NCI-H460 (cell line): ENCODE results near the gene HOMER2. TPM values are rescaled to one million over a fixed set of nuclear protein-coding genes. Genes with fewer than 3 reads are reported as not detected.
"Not testable (repeated sequence)": the region's sequence is repeated elsewhere in the genome, so short reads cannot be mapped to it uniquely, and the experiment has no call there.

Source experiments
- DNase-seq: peaks from one replicate; pipeline ENCODE4 v3.0.0-alpha.2; 2016; ENCODE audit warnings: low read depth; ENCODE audit errors: extremely low read depth
- polyA plus RNA-seq: library from polyadenylated mRNA; depleted of rRNA; stranded (reverse); fragments of >200 nt; gene quantifications from 2 replicates; pipeline ENCODE4 v1.2.3, GENCODE V29; 2014; cell fraction: nucleus; rRNA removed
- total RNA-seq: library from RNA; depleted of rRNA; stranded (reverse); fragments of >200 nt; shearing (Covaris generic); gene quantifications from 2 replicates; pipeline ENCODE4 v1.2.3, GENCODE V29; 2014; rRNA removed

Gene HOMER2
- total RNA-seq, result 16.9 and 18.5 TPM in 2 replicates
- polyA plus RNA-seq, result 16.9 and 23.6 TPM in 2 replicates

GRCh38 chr15:82952158-82953081 lies at the start of gene HOMER2:
TSS of gene HOMER2 (minus strand) at chr15:82952720. CDS start at chr15:82952535, 185 bp downstream.
- no peak for DNase-seq

- DNase-seq, result not testable (repeated sequence)
Measured at GRCh38 chr15:83000672-83001031, 48.1 kb upstream of the HOMER2 start.

GRCh38 chr15:82999905-83000671 lies 47.6 kb upstream of the HOMER2 start:
- DNase-seq, result peak; percentile 41

- DNase-seq, result no peak
Measured at GRCh38 chr15:82999426-82999825, 46.9 kb upstream of the HOMER2 start.

- DNase-seq, result no peak
Measured at GRCh38 chr15:82995938-82996337, 43.4 kb upstream of the HOMER2 start.

GRCh38 chr15:82995076-82995475 lies 42.6 kb upstream of the HOMER2 start:
- no peak for DNase-seq

- DNase-seq, result no peak
Measured at GRCh38 chr15:82993144-82993543, 40.6 kb upstream of the HOMER2 start.

- no peak for DNase-seq
Measured at GRCh38 chr15:82992436-82992998, 40.0 kb upstream of the HOMER2 start.

- peak; percentile 5 for DNase-seq
Measured at GRCh38 chr15:82986442-82986780, 33.9 kb upstream of the HOMER2 start.

GRCh38 chr15:82985688-82986441 lies 33.3 kb upstream of the HOMER2 start, which contains the start of gene RAMAC:
TSS of gene RAMAC (plus strand) at chr15:82986210. CDS start at chr15:82989019, 2,809 bp downstream.
- peak; percentile 93 for DNase-seq

- no peak for DNase-seq
Measured at GRCh38 chr15:82980981-82981380, 28.5 kb upstream of the HOMER2 start.

GRCh38 chr15:82979726-82980125 lies 27.2 kb upstream of the HOMER2 start:
- no peak for DNase-seq

- DNase-seq, result no peak
Measured at GRCh38 chr15:82978438-82978837, 25.9 kb upstream of the HOMER2 start.

- no peak for DNase-seq
Measured at GRCh38 chr15:82977076-82977475, 24.6 kb upstream of the HOMER2 start.

GRCh38 chr15:82972990-82973389 lies 20.5 kb upstream of the HOMER2 start:
- no peak for DNase-seq

- DNase-seq, result no peak
Measured at GRCh38 chr15:82971218-82971984, 18.9 kb upstream of the HOMER2 start.

- DNase-seq, result no peak
Measured at GRCh38 chr15:82970696-82971095, 18.2 kb upstream of the HOMER2 start.

- no peak for DNase-seq
Measured at GRCh38 chr15:82970078-82970686, 17.7 kb upstream of the HOMER2 start.

- DNase-seq, result no peak
Measured at GRCh38 chr15:82969353-82969752, 16.8 kb upstream of the HOMER2 start.
